Spleen (tissue), 11 donors: ENCODE results near the gene SPEF2. TPM values are rescaled to one million over a fixed set of nuclear protein-coding genes. Genes with fewer than 3 reads are reported as not detected.

Experiments
- DNase-seq: peaks from one replicate; pipeline ENCODE4 v3.0.0-alpha.2; 2020
- H3K27ac ChIP-seq, 8 donors: fragments of 200-600 bp; sonication (generic) in 7 of 8; 1 replicate in 4 of 8; 2 replicates in 4 of 8; pipeline versions ENCODE4 v1.5.0 to v1.8.0; 2016 to 2021; ENCODE audit warnings: inconsistent platforms in 4 of 8, mild to moderate bottlenecking in 4 of 8, moderate library complexity in 1 of 8
- H3K27me3 ChIP-seq, 7 donors: fragments of 200-600 bp; sonication (generic) in 6 of 7; replicated peaks in 1 of 7; 1 replicate in 4 of 7; 2 replicates in 3 of 7; pipeline versions ENCODE4 v1.5.0 to v1.8.0; 2016 to 2021; ENCODE audit warnings: inconsistent platforms in 3 of 7, mild to moderate bottlenecking in 1 of 7
- H3K36me3 ChIP-seq, 6 donors: fragments of 200-600 bp; sonication (generic) in 5 of 6; 1 replicate in 4 of 6; 2 replicates in 2 of 6; pipeline versions ENCODE4 v1.5.0 to v1.8.0; 2016 to 2021; ENCODE audit warnings: inconsistent platforms in 2 of 6
- H3K4me1 ChIP-seq, 6 donors: fragments of 200-600 bp; sonication (generic) in 5 of 6; 1 replicate in 3 of 6; 2 replicates in 3 of 6; pipeline versions ENCODE4 v1.5.0 to v1.8.0; 2016 to 2021; ENCODE audit warnings: inconsistent platforms in 3 of 6
- H3K4me3 ChIP-seq, 8 donors: fragments of 200-600 bp; sonication (generic) in 7 of 8; 1 replicate in 4 of 8; 2 replicates in 4 of 8; pipeline versions ENCODE4 v1.5.0 to v1.8.0; 2016 to 2021; ENCODE audit warnings: inconsistent platforms in 4 of 8, mild to moderate bottlenecking in 4 of 8, moderate library complexity in 2 of 8
- H3K9me3 ChIP-seq, 8 donors: fragments of 200-600 bp; sonication (generic) in 7 of 8; 1 replicate in 4 of 8; 2 replicates in 4 of 8; pipeline versions ENCODE4 v1.5.0 to v1.8.0; 2016 to 2021; ENCODE audit warnings: inconsistent platforms in 4 of 8
- CTCF ChIP-seq, 11 experiments: fragments of 200-600 bp in 7 of 11; fragments of 450-650 bp in 4 of 11; sonication (generic) in 4 of 11; IDR thresholded peaks in 8 of 11; conservative IDR thresholded peaks in 3 of 11; 1 replicate in 7 of 11; 2 replicates in 4 of 11; pipeline versions ENCODE4 v1.4.0 to v1.8.0; 2016 to 2021; ENCODE audit warnings: antibody characterized with exemption in 11 of 11, inconsistent platforms in 4 of 11, mild to moderate bottlenecking in 1 of 11
- POLR2A ChIP-seq, 3 donors: fragments of 450-650 bp; IDR thresholded peaks; one replicate each; pipeline ENCODE4 v1.5.1; 2017; ENCODE audit warnings: antibody characterized with exemption in 3 of 3, mild to moderate bottlenecking in 1 of 3
- POLR2AphosphoS5 ChIP-seq, 3 donors: sonication (generic); formaldehyde crosslinking; IDR thresholded peaks; one replicate each; pipeline ENCODE4 v1.5.1; 2017; ENCODE audit warnings: antibody characterized with exemption in 3 of 3
- WGBS, 5 donors: extraction: QIAGEN DNeasy Blood & Tissue Kit in 3 of 5; methylation state at CpG; one replicate each; pipeline versions ENCODE4 v1.1.5 to v1.1.7; 2013 to 2018; 5-methylcytosine and 5-hydroxymethylcytosine counted together
- intact Hi-C: fragments of 100-400 bp; cut with DNase I; formaldehyde crosslinking; loops from one replicate; pipeline ENCODE4 v1.15.0; 2023; ENCODE audit warnings: low total_unique reads
- polyA plus RNA-seq, 3 donors: library from polyadenylated mRNA; stranded (reverse); fragments of 200-250 nt; gene quantifications; one replicate each; pipeline ENCODE4 v1.2.1, GENCODE V29; 2013
- total RNA-seq, 7 donors: library from RNA; depleted of rRNA in 3 of 7; stranded (reverse); fragments of >200 nt in 3 of 7; fragmentation: NEBNext Ultra II Directional in 4 of 7; extraction: Animal tissue kit (Norgen Biotek cat#: 25700) in 4 of 7; gene quantifications; one replicate each; pipeline versions ENCODE4 v1.1.0 to v1.2.1, GENCODE V29; 2016 to 2021
- donor health status: healthy with polysubstance abuse.
- donor health status: DM: no; HTN: no; CAD: no; lungs with moderate emphysema.
- donor health status: DM: no; HTN: no; CAD: no.
- donor health status: Bipolar disorder and iron deficiency.
- donor health status: healthy.
- donor health status: DM: no; HTN: no; CAD: no.
- donor health status: DM: yes; HTN: yes; CAD: no.

SPEF2 gene
- total and polyA plus RNA-seq, 10 donors: 1.7 to 22.6 (median 8.5) TPM

GRCh38 chr5:35826554-35826953, 208.9 kb downstream of the SPEF2 start:
- no peak for DNase-seq
- WGBS, 5 donors: 78 to 90% (median 86%) methylated on average over 2 of the region's 2 CpGs
- H3K27ac ChIP-seq: peak overlapping the region in 5 of 8 donors; percentile 1 to 57 (median 41)
- no peaks in the 10 kb centered on the region for H3K9me3 ChIP-seq
- TF ChIP-seq CTCF (IDR thresholded peaks at IDR 0.05 in 8 of 11, conservative IDR thresholded peaks at IDR 0.05 in 3 of 11) (no peak), POLR2A (IDR thresholded peaks at IDR 0.05) (no peak), POLR2AphosphoS5 (IDR thresholded peaks at IDR 0.05) (no peak)
- peaks cover 0 to 12% (median 0%) of the 10 kb centered on the region in 6 donors for H3K4me1 ChIP-seq
- intact Hi-C loops: no loop called here
- no peaks in the 10 kb centered on the region for H3K36me3 ChIP-seq
- no peaks in the 10 kb centered on the region for H3K27me3 ChIP-seq
- H3K4me3 ChIP-seq: no peak overlapping the region

- intact Hi-C loops: no loop called here
- TF ChIP-seq CTCF (IDR thresholded peaks at IDR 0.05 in 8 of 11, conservative IDR thresholded peaks at IDR 0.05 in 3 of 11) (no peak), POLR2A (IDR thresholded peaks at IDR 0.05) (no peak), POLR2AphosphoS5 (IDR thresholded peaks at IDR 0.05) (no peak)
- Histone ChIP-seq H3K27me3 (no peaks in the 10 kb centered on the region), H3K27ac (peak overlapping the region in 2 of 8 donors; percentile 7 to 57), H3K9me3 (no peaks in the 10 kb centered on the region), H3K36me3 (no peaks in the 10 kb centered on the region), H3K4me3 (no peak overlapping the region), H3K4me1 (peaks cover 0 to 2% (median 0%) of the 10 kb centered on the region in 6 donors)
- WGBS, 5 donors: 88 to 91% (median 90%) methylated on average over 4 of the region's 4 CpGs
- DNase-seq: no peak
Observed at GRCh38 chr5:35828082-35828598, 210.5 kb downstream of the SPEF2 start.

GRCh38 chr5:35830587-35830986, 212.9 kb downstream of the SPEF2 start:
- WGBS, 5 donors: 79 to 84% (median 82%) methylated on average over 4 of the region's 4 CpGs
- no peaks in the 10 kb centered on the region for H3K9me3 ChIP-seq
- intact Hi-C loops: no loop called here
- no peak for DNase-seq
- H3K27ac ChIP-seq: peak overlapping the region in 4 of 8 donors; percentile 4 to 70 (median 38)
- no peaks in the 10 kb centered on the region for H3K4me1 ChIP-seq
- no peak for TF ChIP-seq CTCF (IDR thresholded peaks at IDR 0.05 in 8 of 11, conservative IDR thresholded peaks at IDR 0.05 in 3 of 11)
- TF ChIP-seq POLR2AphosphoS5 (IDR thresholded peaks at IDR 0.05): peak in 1 of 3 donors; percentile 41
- TF ChIP-seq POLR2A (IDR thresholded peaks at IDR 0.05): no peak
- no peaks in the 10 kb centered on the region for H3K36me3 ChIP-seq
- H3K4me3 ChIP-seq: no peak overlapping the region
- no peaks in the 10 kb centered on the region for H3K27me3 ChIP-seq

- intact Hi-C loops: no loop called here
- 67 to 82% (median 70%) methylated on average over 2 of the region's 2 CpGs for WGBS, 5 donors
Observed at GRCh38 chr5:35832762-35833161, 215.1 kb downstream of the SPEF2 start.

More at GRCh38 chr5:35832762-35833161, 215.1 kb downstream of the SPEF2 start:
- Histone ChIP-seq H3K4me1 (no peaks in the 10 kb centered on the region), H3K9me3 (no peaks in the 10 kb centered on the region), H3K36me3 (no peaks in the 10 kb centered on the region), H3K27ac (peak overlapping the region in 3 of 8 donors; percentile 12 to 53 (median 52)), H3K27me3 (no peaks in the 10 kb centered on the region), H3K4me3 (no peak overlapping the region)
- no peak for TF ChIP-seq CTCF (IDR thresholded peaks at IDR 0.05 in 8 of 11, conservative IDR thresholded peaks at IDR 0.05 in 3 of 11)
- TF ChIP-seq POLR2AphosphoS5 (IDR thresholded peaks at IDR 0.05): no peak
- no peak for TF ChIP-seq POLR2A (IDR thresholded peaks at IDR 0.05)
- DNase-seq: no peak
